ENCODE measurements around the gene MAD1L1.

- TF ChIP-seq CTCF (conservative IDR thresholded peaks at IDR 0.05): no peak
- TF ChIP-seq ZFX (IDR thresholded peaks at IDR 0.05): no peak
These were observed 188.3 kb downstream of the MAD1L1 start for GRCh38 chr7:2044311-2044882.

All from C4-2B (cell line).